Testis (tissue), 3 donors: ENCODE results near the gene TARM1. TPM values are rescaled to one million over a fixed set of nuclear protein-coding genes. Genes with fewer than 3 reads are reported as not detected.
"Not testable (repeated sequence)": the region's sequence is repeated elsewhere in the genome, so short reads cannot be mapped to it uniquely, and the experiment has no call there.

Source experiments
- DNase-seq: peaks from one replicate; pipeline ENCODE4 v3.0.0-alpha.2; 2019
- H3K27ac ChIP-seq, 2 donors: fragments of 200-600 bp; sonication (generic); one replicate each; pipeline ENCODE4 v1.5.1; 2019
- H3K27me3 ChIP-seq: fragments of 200-600 bp; sonication (generic); one replicate; pipeline ENCODE4 v1.5.1; 2019
- H3K36me3 ChIP-seq: fragments of 200-600 bp; sonication (generic); one replicate; pipeline ENCODE4 v1.5.1; 2017; ENCODE audit warnings: low read depth; ENCODE audit errors: missing control alignments
- H3K4me1 ChIP-seq: fragments of 200-600 bp; sonication (generic); one replicate; pipeline ENCODE4 v1.5.1; 2019
- H3K4me3 ChIP-seq, 2 donors: fragments of 200-600 bp; sonication (generic); one replicate each; pipeline ENCODE4 v1.5.1; 2017 to 2019
- H3K9me3 ChIP-seq: fragments of 200-600 bp; sonication (generic); one replicate; pipeline ENCODE4 v1.5.1; 2017
- POLR2A ChIP-seq: fragments of 450-650 bp; IDR thresholded peaks from one replicate; pipeline ENCODE4 v1.6.1; 2017; ENCODE audit warnings: antibody characterized with exemption, mild to moderate bottlenecking, moderate library complexity
- WGBS, 2 donors: methylation state at CpG; one replicate each; pipeline ENCODE4 v1.1.5; 2018; 5-methylcytosine and 5-hydroxymethylcytosine counted together
- intact Hi-C: fragments of 100-400 bp; cut with DNase I; formaldehyde crosslinking; loops from one replicate; pipeline ENCODE4 v1.15.1; 2023; ENCODE audit warnings: low total_unique reads
- polyA plus RNA-seq: library from polyadenylated mRNA; stranded (reverse); fragments of 350-450 nt; fragmentation: Illumina TruSeq; extraction: RNeasy Lipid Tissue Mini Kit (QIAGEN cat#74804); gene quantifications from one replicate; pipeline ENCODE4 v1.2.3, GENCODE V29; 2014; ENCODE audit warnings: low read depth, low replicate concordance; ENCODE audit not compliant: insufficient read depth
- total RNA-seq, 2 donors: library from RNA; depleted of rRNA; stranded (reverse); fragments of >200 nt; gene quantifications; one replicate each; pipeline ENCODE4 v1.2.3, GENCODE V29; 2016
- TF ChIP-seq, protein P1 (sequence below), 3 experiments: fragments of 450-650 bp in 2 of 3; fragments of 200-600 bp in 1 of 3; sonication (generic) in 1 of 3; IDR thresholded peaks; one replicate each; pipeline ENCODE4 v1.5.1; 2016 to 2019; ENCODE audit warnings: antibody characterized with exemption in 3 of 3, mild to moderate bottlenecking in 2 of 3, moderate library complexity in 1 of 3

TARM1 gene
- total and polyA plus RNA-seq, 3 donors from 2014 or later: 0.37 TPM; not detected in 2

- TF ChIP-seq, protein P1, sequence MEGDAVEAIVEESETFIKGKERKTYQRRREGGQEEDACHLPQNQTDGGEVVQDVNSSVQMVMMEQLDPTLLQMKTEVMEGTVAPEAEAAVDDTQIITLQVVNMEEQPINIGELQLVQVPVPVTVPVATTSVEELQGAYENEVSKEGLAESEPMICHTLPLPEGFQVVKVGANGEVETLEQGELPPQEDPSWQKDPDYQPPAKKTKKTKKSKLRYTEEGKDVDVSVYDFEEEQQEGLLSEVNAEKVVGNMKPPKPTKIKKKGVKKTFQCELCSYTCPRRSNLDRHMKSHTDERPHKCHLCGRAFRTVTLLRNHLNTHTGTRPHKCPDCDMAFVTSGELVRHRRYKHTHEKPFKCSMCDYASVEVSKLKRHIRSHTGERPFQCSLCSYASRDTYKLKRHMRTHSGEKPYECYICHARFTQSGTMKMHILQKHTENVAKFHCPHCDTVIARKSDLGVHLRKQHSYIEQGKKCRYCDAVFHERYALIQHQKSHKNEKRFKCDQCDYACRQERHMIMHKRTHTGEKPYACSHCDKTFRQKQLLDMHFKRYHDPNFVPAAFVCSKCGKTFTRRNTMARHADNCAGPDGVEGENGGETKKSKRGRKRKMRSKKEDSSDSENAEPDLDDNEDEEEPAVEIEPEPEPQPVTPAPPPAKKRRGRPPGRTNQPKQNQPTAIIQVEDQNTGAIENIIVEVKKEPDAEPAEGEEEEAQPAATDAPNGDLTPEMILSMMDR (IDR thresholded peaks at IDR 0.05): peak in 1 of 3 experiments; percentile 32
- H3K9me3 ChIP-seq, intact Hi-C loops, H3K36me3 ChIP-seq, H3K27me3 ChIP-seq, H3K4me1 ChIP-seq: not testable (repeated sequence)
- DNase-seq: peak; percentile 56
- WGBS, 2 donors: 1% methylated on average over 33 to 34 of the region's 46 CpGs
- peak overlapping the region in 1 of 2 donors; percentile 68 for H3K27ac ChIP-seq
- peak overlapping the region; percentile 0 to 44 for H3K4me3 ChIP-seq
These were observed 14.9 kb upstream of the TARM1 start for GRCh38 chr19:54095859-54096616.

GRCh38 chr19:54095136-54095858 is 14.1 kb upstream of the TARM1 start:
- intact Hi-C loops: no loop called here
- no peak for TF ChIP-seq POLR2A
- TF ChIP-seq, protein P1 (IDR thresholded peaks at IDR 0.05): no peak
- H3K27ac ChIP-seq: no peak overlapping the region

DNA sequence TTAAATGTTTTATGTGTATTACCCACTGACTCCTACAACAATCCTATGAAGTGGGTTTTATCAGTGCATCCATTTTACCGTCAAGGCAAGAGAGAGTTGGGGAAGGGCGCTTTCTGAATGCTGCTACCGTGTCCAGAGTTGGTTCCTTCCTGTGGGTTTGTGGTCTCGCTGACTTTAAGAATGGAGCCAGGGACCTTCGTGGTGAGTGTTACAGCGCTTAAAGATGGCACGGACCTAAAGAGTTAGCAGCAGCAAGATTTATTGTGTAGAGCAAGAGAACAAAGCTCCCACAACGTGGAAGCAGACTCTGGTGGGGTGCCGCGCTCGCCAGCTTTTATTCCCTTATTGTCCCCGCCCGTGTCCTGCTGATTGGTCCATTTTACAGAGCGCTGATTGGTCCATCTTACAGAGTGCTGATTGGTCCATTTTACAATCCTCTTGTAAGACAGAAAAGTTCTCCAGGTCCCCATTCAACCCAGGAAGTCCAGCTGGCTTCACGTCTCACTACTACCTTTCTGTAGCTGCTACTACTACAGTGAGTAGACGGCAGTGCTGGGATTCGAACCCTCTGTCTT is 13.3 kb upstream of the TARM1 start:
- 72 to 73% methylated on average over 17 of the region's 17 CpGs for WGBS, 2 donors
- no peak for TF ChIP-seq POLR2A
- TF ChIP-seq, protein P1 (IDR thresholded peaks at IDR 0.05): no peak
- no peaks in the 10 kb centered on the region for H3K36me3 ChIP-seq
- peak; percentile 61 for DNase-seq
- peaks cover 7% of the 10 kb centered on the region for H3K4me1 ChIP-seq
- peak overlapping the region; percentile 12 to 23 for H3K4me3 ChIP-seq
- H3K27ac ChIP-seq: no peak overlapping the region
- H3K27me3 ChIP-seq: no peaks in the 10 kb centered on the region
- intact Hi-C loops: no loop called here
- no peaks in the 10 kb centered on the region for H3K9me3 ChIP-seq

More at GRCh38 chr19:54095136-54095858, 14.1 kb upstream of the TARM1 start:
- H3K9me3 ChIP-seq: no peaks in the 10 kb centered on the region
- peaks cover 7% of the 10 kb centered on the region for H3K4me1 ChIP-seq
- DNase-seq: no peak
- H3K27me3 ChIP-seq: no peaks in the 10 kb centered on the region
- WGBS, 2 donors: 7 to 53% methylated on average over 7 to 21 of the region's 22 CpGs
- H3K4me3 ChIP-seq: peak overlapping the region; percentile 12 to 44
- H3K36me3 ChIP-seq: no peaks in the 10 kb centered on the region

DNA sequence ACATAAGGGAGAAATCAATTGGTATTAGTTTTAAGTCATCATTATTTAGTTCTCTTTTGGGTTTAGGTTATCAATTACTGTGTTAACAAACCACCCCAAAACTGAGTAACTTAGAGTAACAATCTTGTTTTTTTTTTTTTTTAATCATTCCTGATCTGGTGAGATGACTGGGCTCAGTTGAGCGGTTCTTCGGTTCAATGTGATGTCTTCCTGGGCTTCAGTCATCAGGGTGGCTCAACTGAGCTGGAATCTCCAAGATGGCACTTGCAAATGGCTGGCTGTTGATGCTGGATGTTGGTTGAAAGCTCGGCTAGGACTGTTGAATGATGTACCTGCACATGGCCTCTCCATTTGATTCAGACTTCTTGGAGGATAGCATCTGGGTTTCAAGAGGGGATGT is 3.2 kb upstream of the TARM1 start:
- WGBS, 2 donors: 77 to 96% methylated on average over 3 of the region's 3 CpGs
- intact Hi-C loops: no loop called here
- TF ChIP-seq, protein P1 (IDR thresholded peaks at IDR 0.05): no peak
- no peak for TF ChIP-seq POLR2A
- H3K27ac ChIP-seq: no peak overlapping the region
- H3K4me3 ChIP-seq: no peak overlapping the region
- DNase-seq: no peak
- no peaks in the 10 kb centered on the region for H3K9me3 ChIP-seq
- no peaks in the 10 kb centered on the region for H3K4me1 ChIP-seq
- no peaks in the 10 kb centered on the region for H3K36me3 ChIP-seq
- no peaks in the 10 kb centered on the region for H3K27me3 ChIP-seq
